ENCODE measurements around the gene HDAC4. TPM values are rescaled to one million over a fixed set of nuclear protein-coding genes. Genes with fewer than 3 reads are reported as not detected.

HDAC4 gene
- total RNA-seq, 1 experiment from 2014 or later: 61.5 TPM

DNA sequence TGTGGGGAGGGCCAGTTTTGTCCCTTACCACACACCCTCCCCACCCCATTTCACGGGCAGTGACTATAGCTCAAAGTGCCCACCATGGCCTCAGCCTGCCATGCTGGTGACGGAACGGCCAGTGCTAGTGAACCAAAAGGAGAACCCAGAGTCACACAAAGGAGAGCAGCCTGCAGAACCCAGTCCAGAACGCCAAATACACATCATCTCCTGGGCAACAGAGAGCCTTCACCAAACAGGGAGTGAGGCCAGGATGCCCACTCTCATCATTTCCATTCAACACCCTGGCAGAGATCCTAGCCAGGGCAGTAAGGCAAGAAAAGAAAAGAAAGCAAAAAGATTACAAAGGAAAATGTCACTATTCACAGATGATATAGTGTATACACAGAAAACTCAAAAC, 38.3 kb downstream of the HDAC4 start:
- Histone ChIP-seq H2AFZ (no peak overlapping the region), H3K4me3 (no peak overlapping the region), H3K79me2 (ENCODE audit: low read depth) (peaks cover 6% of the 10 kb centered on the region; the same call in 1 of the 2 replicates), H3K27ac (no peak overlapping the region), H3K9me2 (ENCODE audit: insufficient read depth) (no peaks in the 10 kb centered on the region), H3K9me3 (ENCODE audit: insufficient read depth, low read depth) (no peaks in the 10 kb centered on the region), H3K27me3 (ENCODE audit: insufficient read depth, low read depth) (no peaks in the 10 kb centered on the region), H3K4me2 (no peak overlapping the region), H3K36me3 (ENCODE audit: low read depth) (no peaks in the 10 kb centered on the region), H3K4me1 (replicated peaks; ENCODE audit: insufficient read depth) (no peaks in the 10 kb centered on the region), H3F3A (ENCODE audit: insufficient read depth, low read depth) (no peaks in the 10 kb centered on the region), H4K20me1 (ENCODE audit: insufficient read depth) (0 out of 2 replicates have a peak, but pooled peaks cover 4% of the 10 kb centered on the region)
- ChIA-PET CTCF (no interaction called here), POLR2A (ENCODE audit: unreplicated experiment) (no interaction called here)
- TF ChIP-seq EZH2 (IDR thresholded peaks at IDR 0.05; ENCODE audit: low read depth): no peak
- TF ChIP-seq, protein P1, sequence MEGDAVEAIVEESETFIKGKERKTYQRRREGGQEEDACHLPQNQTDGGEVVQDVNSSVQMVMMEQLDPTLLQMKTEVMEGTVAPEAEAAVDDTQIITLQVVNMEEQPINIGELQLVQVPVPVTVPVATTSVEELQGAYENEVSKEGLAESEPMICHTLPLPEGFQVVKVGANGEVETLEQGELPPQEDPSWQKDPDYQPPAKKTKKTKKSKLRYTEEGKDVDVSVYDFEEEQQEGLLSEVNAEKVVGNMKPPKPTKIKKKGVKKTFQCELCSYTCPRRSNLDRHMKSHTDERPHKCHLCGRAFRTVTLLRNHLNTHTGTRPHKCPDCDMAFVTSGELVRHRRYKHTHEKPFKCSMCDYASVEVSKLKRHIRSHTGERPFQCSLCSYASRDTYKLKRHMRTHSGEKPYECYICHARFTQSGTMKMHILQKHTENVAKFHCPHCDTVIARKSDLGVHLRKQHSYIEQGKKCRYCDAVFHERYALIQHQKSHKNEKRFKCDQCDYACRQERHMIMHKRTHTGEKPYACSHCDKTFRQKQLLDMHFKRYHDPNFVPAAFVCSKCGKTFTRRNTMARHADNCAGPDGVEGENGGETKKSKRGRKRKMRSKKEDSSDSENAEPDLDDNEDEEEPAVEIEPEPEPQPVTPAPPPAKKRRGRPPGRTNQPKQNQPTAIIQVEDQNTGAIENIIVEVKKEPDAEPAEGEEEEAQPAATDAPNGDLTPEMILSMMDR (conservative IDR thresholded peaks at IDR 0.05): no peak
- no TSS peak for BruUV-seq (replicated peaks)
- no peak for DNase-seq
- intact Hi-C loops (cut with micrococcal nuclease; ENCODE audit: unreplicated experiment): no loop called here

GRCh38 chr2:239361311-239361642, 39.5 kb downstream of the HDAC4 start:
- Histone ChIP-seq H4K20me1 (ENCODE audit: insufficient read depth) (0 out of 2 replicates have a peak, but pooled peaks cover 4% of the 10 kb centered on the region), H3K4me3 (no peak overlapping the region), H3K36me3 (ENCODE audit: low read depth) (no peaks in the 10 kb centered on the region), H3K4me1 (replicated peaks; ENCODE audit: insufficient read depth) (no peaks in the 10 kb centered on the region), H3K9me2 (ENCODE audit: insufficient read depth) (no peaks in the 10 kb centered on the region), H3K79me2 (ENCODE audit: low read depth) (peaks cover 6% of the 10 kb centered on the region; the same call in 1 of the 2 replicates), H2AFZ (no peak overlapping the region), H3K27me3 (ENCODE audit: insufficient read depth, low read depth) (no peaks in the 10 kb centered on the region), H3K9me3 (ENCODE audit: insufficient read depth, low read depth) (no peaks in the 10 kb centered on the region), H3K27ac (no peak overlapping the region), H3K4me2 (no peak overlapping the region), H3F3A (ENCODE audit: insufficient read depth, low read depth) (no peaks in the 10 kb centered on the region)
- no peak for DNase-seq
- POLR2A ChIA-PET (ENCODE audit: unreplicated experiment): no interaction called here
- TF ChIP-seq EZH2 (IDR thresholded peaks at IDR 0.05; ENCODE audit: low read depth): no peak
- intact Hi-C loops (cut with micrococcal nuclease; ENCODE audit: unreplicated experiment): no loop called here
- CTCF ChIA-PET: no interaction called here
- no TSS peak for BruUV-seq (replicated peaks)

DNA sequence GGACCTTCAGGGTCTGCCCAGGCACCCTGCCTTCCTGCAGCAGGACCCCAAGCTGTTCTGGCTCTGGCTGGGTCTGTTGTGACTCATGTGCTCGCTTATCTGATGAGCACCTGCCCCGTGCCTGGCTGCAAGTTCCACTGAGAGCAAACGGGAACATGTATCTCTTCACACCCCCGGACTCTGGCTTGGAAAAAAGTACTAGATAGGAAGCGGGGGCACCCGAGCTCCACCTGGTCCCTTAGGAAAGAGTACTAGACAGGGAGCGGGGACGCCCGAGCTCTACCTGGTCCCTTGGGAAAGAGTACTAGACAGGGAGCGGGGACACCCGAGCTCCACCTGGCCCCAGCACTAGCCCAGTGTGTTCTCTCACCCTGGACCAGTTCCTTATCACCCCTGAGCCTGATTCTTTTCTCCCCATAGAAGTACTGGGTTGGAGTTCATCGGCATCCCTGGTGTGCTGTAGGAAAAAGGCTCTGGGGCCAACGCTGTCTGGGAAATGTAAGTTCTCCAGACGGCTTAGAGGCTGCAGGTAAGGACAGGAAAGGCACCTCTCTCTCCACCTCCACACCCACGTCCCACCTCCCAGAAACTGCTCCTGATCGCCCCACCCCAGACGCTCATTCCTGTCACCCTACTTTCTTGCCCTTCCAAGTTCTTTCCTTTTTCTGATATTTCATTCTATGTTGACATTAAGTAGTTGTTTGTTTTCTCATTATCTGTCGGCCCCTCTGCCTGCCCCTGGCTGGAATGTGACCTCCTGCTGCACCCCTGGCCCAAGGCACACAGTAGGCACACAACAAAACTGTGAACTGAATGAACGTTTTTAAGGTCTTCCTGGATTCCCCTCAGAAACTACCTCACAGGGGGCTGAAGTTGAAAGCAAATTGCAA, 40.2 kb downstream of the HDAC4 start:
- H3K4me1 ChIP-seq (replicated peaks; ENCODE audit: insufficient read depth): no peaks in the 10 kb centered on the region
- H3K27me3 ChIP-seq (ENCODE audit: insufficient read depth, low read depth): no peaks in the 10 kb centered on the region
- H2AFZ ChIP-seq: no peak overlapping the region
- no TSS peak for BruUV-seq (replicated peaks)
- no peak overlapping the region for H3K4me2 ChIP-seq
- H3K79me2 ChIP-seq (ENCODE audit: low read depth): peaks cover 6% of the 10 kb centered on the region; the same call in 1 of the 2 replicates
- H4K20me1 ChIP-seq (ENCODE audit: insufficient read depth): 0 out of 2 replicates have a peak, but pooled peaks cover 4% of the 10 kb centered on the region
- H3K27ac ChIP-seq: no peak overlapping the region
- no peaks in the 10 kb centered on the region for H3F3A ChIP-seq (ENCODE audit: insufficient read depth, low read depth)
- H3K9me2 ChIP-seq (ENCODE audit: insufficient read depth): no peaks in the 10 kb centered on the region
- intact Hi-C loops (cut with micrococcal nuclease; ENCODE audit: unreplicated experiment): no loop called here
- ChIA-PET POLR2A (ENCODE audit: unreplicated experiment) (interaction anchor here (0.6 kb wide), 1 partner anchor 71 kb away, joined by 4 read pairs; no protein-coding TSS in a partner anchor), CTCF (no interaction called here)
- TF ChIP-seq, protein P1 (conservative IDR thresholded peaks at IDR 0.05): no peak
- TF ChIP-seq EZH2 (IDR thresholded peaks at IDR 0.05; ENCODE audit: low read depth): no peak
- no peaks in the 10 kb centered on the region for H3K9me3 ChIP-seq (ENCODE audit: insufficient read depth, low read depth)
- H3K4me3 ChIP-seq: no peak overlapping the region
- no peak for DNase-seq
- H3K36me3 ChIP-seq (ENCODE audit: low read depth): no peaks in the 10 kb centered on the region
